ENCODE data around the gene DEFB113. TPM values are rescaled to one million over a fixed set of nuclear protein-coding genes. Genes with fewer than 3 reads are reported as not detected.

DEFB113 gene
- not detected for polyA plus RNA-seq (2013, experiment 1 of 2)
- polyA plus RNA-seq (2013, experiment 2 of 2) = not detected

- Histone ChIP-seq H3K36me3 (ENCODE audit: control insufficient read depth in 1 of 2, insufficient read depth in 2 of 2, low read depth in 1 of 2, low read length in 2 of 2) (no peaks in the 10 kb centered on the region), H3K27ac (ENCODE audit: low read length, poor library complexity, severe bottlenecking) (no peak within 1 kb of the TSS), H3K23ac (ENCODE audit: low read length in 2 of 2) (no peak within 1 kb of the TSS), H4K91ac (ENCODE audit: low read length) (no peak within 1 kb of the TSS), H3K4me2 (ENCODE audit: low read length, poor library complexity, severe bottlenecking) (no peak within 1 kb of the TSS), H3K4me1 (ENCODE audit: control insufficient read depth, insufficient read depth, low read depth, low read length) (no peaks in the 10 kb centered on the region), H2AFZ (ENCODE audit: low read depth, low read length) (no peak within 1 kb of the TSS), H2BK5ac (ENCODE audit: low read depth, low read length, poor library complexity, severe bottlenecking) (no peak within 1 kb of the TSS), H3K27me3 (ENCODE audit: control insufficient read depth in 1 of 2, insufficient read depth in 1 of 2, low read length in 2 of 2) (no peaks in the 10 kb centered on the region), H3K4me3 (ENCODE audit: insufficient read depth in 1 of 2, low read depth in 1 of 2, low read length in 2 of 2) (no peak within 1 kb of the TSS), H3K9me3 (ENCODE audit: control insufficient read depth, low read length) (no peaks in the 10 kb centered on the region), H2BK15ac (ENCODE audit: low read depth, poor library complexity, severe bottlenecking) (no peak within 1 kb of the TSS), H2BK120ac (ENCODE audit: low read depth, low read length) (no peak within 1 kb of the TSS), H3K4ac (ENCODE audit: low read depth in 1 of 2, low read length in 2 of 2) (no peak within 1 kb of the TSS), H4K8ac (ENCODE audit: low read length) (no peak within 1 kb of the TSS), H3K9ac (ENCODE audit: low read length) (no peak within 1 kb of the TSS), H3K18ac (ENCODE audit: low read depth in 1 of 2, low read length in 2 of 2) (no peak within 1 kb of the TSS), H2AK5ac (ENCODE audit: low read length, severe bottlenecking) (no peak within 1 kb of the TSS), H3K79me1 (replicated peaks; ENCODE audit: low read length, poor library complexity, severe bottlenecking) (no peaks in the 10 kb centered on the region), H2BK12ac (ENCODE audit: low read length in 2 of 2) (no peak within 1 kb of the TSS), H3K14ac (ENCODE audit: low read length in 2 of 2) (no peak within 1 kb of the TSS)
- DNase-seq = no peak
- 64% methylated on average over 1 of the region's 2 CpGs for WGBS
These were observed at the start of gene DEFB113 for GRCh38 chr6:49969605-49970004. DEFB113 (minus strand) TSS chr6:49969625; CDS start chr6:49969625, 0 bp downstream.

- Histone ChIP-seq H2AK5ac (ENCODE audit: low read length, severe bottlenecking) (no peak overlapping the region), H2BK5ac (ENCODE audit: low read depth, low read length, poor library complexity, severe bottlenecking) (no peak overlapping the region), H3K18ac (ENCODE audit: low read depth in 1 of 2, low read length in 2 of 2) (no peak overlapping the region), H4K8ac (ENCODE audit: low read length) (no peak overlapping the region), H2BK15ac (ENCODE audit: low read depth, poor library complexity, severe bottlenecking) (no peak overlapping the region), H3K4me3 (ENCODE audit: insufficient read depth in 1 of 2, low read depth in 1 of 2, low read length in 2 of 2) (no peak overlapping the region), H3K36me3 (ENCODE audit: control insufficient read depth in 1 of 2, insufficient read depth in 2 of 2, low read depth in 1 of 2, low read length in 2 of 2) (no peaks in the 10 kb centered on the region), H3K9ac (ENCODE audit: low read length) (no peak overlapping the region), H2AFZ (ENCODE audit: low read depth, low read length) (no peak overlapping the region), H3K9me3 (ENCODE audit: control insufficient read depth, low read length) (no peaks in the 10 kb centered on the region), H2BK12ac (ENCODE audit: low read length in 2 of 2) (no peak overlapping the region), H3K4me1 (ENCODE audit: control insufficient read depth, insufficient read depth, low read depth, low read length) (no peaks in the 10 kb centered on the region), H3K4ac (ENCODE audit: low read depth in 1 of 2, low read length in 2 of 2) (no peak overlapping the region), H3K27me3 (ENCODE audit: control insufficient read depth in 1 of 2, insufficient read depth in 1 of 2, low read length in 2 of 2) (no peaks in the 10 kb centered on the region), H3K4me2 (ENCODE audit: low read length, poor library complexity, severe bottlenecking) (no peak overlapping the region), H2BK120ac (ENCODE audit: low read depth, low read length) (no peak overlapping the region), H3K27ac (ENCODE audit: low read length, poor library complexity, severe bottlenecking) (no peak overlapping the region), H3K79me1 (replicated peaks; ENCODE audit: low read length, poor library complexity, severe bottlenecking) (no peaks in the 10 kb centered on the region), H3K14ac (ENCODE audit: low read length in 2 of 2) (no peak overlapping the region), H3K23ac (ENCODE audit: low read length in 2 of 2) (no peak overlapping the region), H4K91ac (ENCODE audit: low read length) (no peak overlapping the region)
- DNase-seq = no peak
- WGBS = 69% methylated on average over 3 of the region's 3 CpGs
These were observed 38.4 kb upstream of the DEFB113 start for GRCh38 chr6:50007819-50008218.

DNA sequence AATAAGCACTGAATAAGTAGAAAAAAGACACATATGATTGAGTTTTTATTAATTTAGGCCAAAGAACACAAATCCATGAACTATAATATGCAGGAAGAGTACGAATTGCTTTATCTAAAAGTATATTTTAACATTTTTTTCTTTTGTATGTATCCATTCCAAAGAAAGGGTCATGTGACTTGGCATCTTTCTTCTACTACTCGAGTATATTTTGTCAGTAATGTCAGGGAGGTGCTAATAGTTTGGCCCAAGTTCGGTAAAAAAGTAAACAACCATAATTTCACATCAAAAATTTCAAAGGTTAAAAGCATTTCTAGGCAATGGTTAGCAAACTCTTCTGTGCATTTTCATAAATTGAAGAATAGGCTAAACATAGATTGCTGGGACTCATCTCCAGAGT is 33.7 kb upstream of the DEFB113 start:
- Histone ChIP-seq H2BK120ac (ENCODE audit: low read depth, low read length) (no peak overlapping the region), H2BK5ac (ENCODE audit: low read depth, low read length, poor library complexity, severe bottlenecking) (no peak overlapping the region), H2AFZ (ENCODE audit: low read depth, low read length) (no peak overlapping the region), H4K91ac (ENCODE audit: low read length) (no peak overlapping the region), H3K14ac (ENCODE audit: low read length in 2 of 2) (no peak overlapping the region), H2BK12ac (ENCODE audit: low read length in 2 of 2) (no peak overlapping the region), H3K4me2 (ENCODE audit: low read length, poor library complexity, severe bottlenecking) (no peak overlapping the region), H3K4ac (ENCODE audit: low read depth in 1 of 2, low read length in 2 of 2) (no peak overlapping the region), H4K8ac (ENCODE audit: low read length) (no peak overlapping the region), H3K18ac (ENCODE audit: low read depth in 1 of 2, low read length in 2 of 2) (no peak overlapping the region), H3K27ac (ENCODE audit: low read length, poor library complexity, severe bottlenecking) (no peak overlapping the region), H3K79me1 (replicated peaks; ENCODE audit: low read length, poor library complexity, severe bottlenecking) (no peaks in the 10 kb centered on the region), H3K4me3 (ENCODE audit: insufficient read depth in 1 of 2, low read depth in 1 of 2, low read length in 2 of 2) (no peak overlapping the region), H2BK15ac (ENCODE audit: low read depth, poor library complexity, severe bottlenecking) (no peak overlapping the region), H3K27me3 (ENCODE audit: control insufficient read depth in 1 of 2, insufficient read depth in 1 of 2, low read length in 2 of 2) (no peaks in the 10 kb centered on the region), H3K9ac (ENCODE audit: low read length) (no peak overlapping the region), H3K4me1 (ENCODE audit: control insufficient read depth, insufficient read depth, low read depth, low read length) (no peaks in the 10 kb centered on the region), H3K36me3 (ENCODE audit: control insufficient read depth in 1 of 2, insufficient read depth in 2 of 2, low read depth in 1 of 2, low read length in 2 of 2) (no peaks in the 10 kb centered on the region), H3K23ac (ENCODE audit: low read length in 2 of 2) (no peak overlapping the region), H3K9me3 (ENCODE audit: control insufficient read depth, low read length) (no peaks in the 10 kb centered on the region), H2AK5ac (ENCODE audit: low read length, severe bottlenecking) (no peak overlapping the region)
- WGBS = no CpG with 5 or more reads among the region's 3 CpGs
- no peak for DNase-seq

DNA sequence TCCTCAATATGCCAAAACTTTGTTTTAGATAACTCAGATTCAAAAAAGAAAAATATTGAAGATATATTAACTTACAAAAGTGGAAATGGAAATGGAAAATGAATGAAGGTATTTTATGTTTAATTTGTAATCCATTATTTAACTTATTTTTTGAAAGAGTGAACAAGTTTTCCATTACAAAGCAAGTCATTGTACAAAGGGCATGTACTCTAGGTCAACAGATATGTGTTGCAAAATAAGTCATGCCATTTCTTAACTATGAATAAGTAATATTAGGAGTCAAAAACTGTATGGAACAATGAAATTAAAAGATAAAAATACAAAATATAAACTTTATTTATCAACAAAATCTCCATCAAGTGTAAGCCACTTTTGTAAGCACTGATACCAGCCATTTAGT is 25.9 kb upstream of the DEFB113 start:
- H3K18ac ChIP-seq (ENCODE audit: low read depth in 1 of 2, low read length in 2 of 2) = no peak overlapping the region
- H3K4ac ChIP-seq (ENCODE audit: low read depth in 1 of 2, low read length in 2 of 2) = no peak overlapping the region
- no peak overlapping the region for H2BK120ac ChIP-seq (ENCODE audit: low read depth, low read length)
- no peak overlapping the region for H3K4me3 ChIP-seq (ENCODE audit: insufficient read depth in 1 of 2, low read depth in 1 of 2, low read length in 2 of 2)
- no peak for DNase-seq
- no peak overlapping the region for H2BK5ac ChIP-seq (ENCODE audit: low read depth, low read length, poor library complexity, severe bottlenecking)
- H3K4me2 ChIP-seq (ENCODE audit: low read length, poor library complexity, severe bottlenecking) = no peak overlapping the region
- H3K14ac ChIP-seq (ENCODE audit: low read length in 2 of 2) = no peak overlapping the region
- no peak overlapping the region for H2AFZ ChIP-seq (ENCODE audit: low read depth, low read length)
- H3K23ac ChIP-seq (ENCODE audit: low read length in 2 of 2) = no peak overlapping the region
- no peak overlapping the region for H2AK5ac ChIP-seq (ENCODE audit: low read length, severe bottlenecking)
- no peak overlapping the region for H4K8ac ChIP-seq (ENCODE audit: low read length)
- no peaks in the 10 kb centered on the region for H3K4me1 ChIP-seq (ENCODE audit: control insufficient read depth, insufficient read depth, low read depth, low read length)
- H3K79me1 ChIP-seq (replicated peaks; ENCODE audit: low read length, poor library complexity, severe bottlenecking) = no peaks in the 10 kb centered on the region
- H3K9ac ChIP-seq (ENCODE audit: low read length) = no peak overlapping the region
- H3K36me3 ChIP-seq (ENCODE audit: control insufficient read depth in 1 of 2, insufficient read depth in 2 of 2, low read depth in 1 of 2, low read length in 2 of 2) = no peaks in the 10 kb centered on the region
- no peak overlapping the region for H2BK12ac ChIP-seq (ENCODE audit: low read length in 2 of 2)
- H2BK15ac ChIP-seq (ENCODE audit: low read depth, poor library complexity, severe bottlenecking) = no peak overlapping the region
- H3K27ac ChIP-seq (ENCODE audit: low read length, poor library complexity, severe bottlenecking) = no peak overlapping the region
- H3K27me3 ChIP-seq (ENCODE audit: control insufficient read depth in 1 of 2, insufficient read depth in 1 of 2, low read length in 2 of 2) = no peaks in the 10 kb centered on the region
- H4K91ac ChIP-seq (ENCODE audit: low read length) = no peak overlapping the region
- no peaks in the 10 kb centered on the region for H3K9me3 ChIP-seq (ENCODE audit: control insufficient read depth, low read length)

Measured in mesenchymal stem cell (in vitro differentiated cells and primary cell).